Loucy (cell line): ENCODE data around the gene SLC25A40.

Experiments
- EZH2phosphoT487 ChIP-seq: fragments of 200-600 bp; IDR thresholded peaks from 2 replicates; pipeline ENCODE4 v1.6.1; 2018; ENCODE audit warnings: antibody characterized with exemption, mild to moderate bottlenecking, moderate library complexity, borderline replicate concordance
- TF ChIP-seq, protein P1 (sequence below): fragments of 200-600 bp; sonication (generic); conservative IDR thresholded peaks from 2 replicates; pipeline ENCODE4 v1.5.1; 2014; ENCODE audit warnings: mild to moderate bottlenecking, antibody characterized with exemption, low read length

DNA sequence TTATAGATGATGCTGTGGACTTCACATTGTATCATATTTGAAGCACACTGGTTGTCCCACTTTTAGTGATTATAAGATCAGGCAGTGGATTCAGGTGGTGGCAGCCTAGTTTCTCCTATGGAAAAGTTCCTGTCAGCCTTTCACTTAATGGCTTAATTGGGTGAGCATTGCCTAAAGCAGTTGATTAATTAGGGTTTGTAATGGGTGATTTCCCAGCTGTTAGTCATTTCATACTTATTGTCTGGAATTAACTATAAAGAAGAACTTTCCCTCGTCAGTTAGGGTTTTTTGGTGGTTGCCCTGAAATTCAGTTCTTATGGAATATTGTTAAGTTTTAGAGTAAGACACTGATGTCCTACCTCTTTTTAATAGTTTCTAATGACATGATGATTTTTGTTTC, 78.8 kb downstream of the SLC25A40 start:
- TF ChIP-seq, protein P1, sequence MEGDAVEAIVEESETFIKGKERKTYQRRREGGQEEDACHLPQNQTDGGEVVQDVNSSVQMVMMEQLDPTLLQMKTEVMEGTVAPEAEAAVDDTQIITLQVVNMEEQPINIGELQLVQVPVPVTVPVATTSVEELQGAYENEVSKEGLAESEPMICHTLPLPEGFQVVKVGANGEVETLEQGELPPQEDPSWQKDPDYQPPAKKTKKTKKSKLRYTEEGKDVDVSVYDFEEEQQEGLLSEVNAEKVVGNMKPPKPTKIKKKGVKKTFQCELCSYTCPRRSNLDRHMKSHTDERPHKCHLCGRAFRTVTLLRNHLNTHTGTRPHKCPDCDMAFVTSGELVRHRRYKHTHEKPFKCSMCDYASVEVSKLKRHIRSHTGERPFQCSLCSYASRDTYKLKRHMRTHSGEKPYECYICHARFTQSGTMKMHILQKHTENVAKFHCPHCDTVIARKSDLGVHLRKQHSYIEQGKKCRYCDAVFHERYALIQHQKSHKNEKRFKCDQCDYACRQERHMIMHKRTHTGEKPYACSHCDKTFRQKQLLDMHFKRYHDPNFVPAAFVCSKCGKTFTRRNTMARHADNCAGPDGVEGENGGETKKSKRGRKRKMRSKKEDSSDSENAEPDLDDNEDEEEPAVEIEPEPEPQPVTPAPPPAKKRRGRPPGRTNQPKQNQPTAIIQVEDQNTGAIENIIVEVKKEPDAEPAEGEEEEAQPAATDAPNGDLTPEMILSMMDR = no peak
- no peak for TF ChIP-seq EZH2phosphoT487
